Rectal smooth muscle tissue (tissue), 1 donor: ENCODE results near the gene ZNF236.
"Not testable (repeated sequence)": the region's sequence is repeated elsewhere in the genome, so short reads cannot be mapped to it uniquely, and the experiment has no call there.

Source experiments
- H3K27ac ChIP-seq: one replicate; pipeline ENCODE4 v1.7.0; 2013; ENCODE audit warnings: low read depth, low read length, inconsistent platforms
- H3K27me3 ChIP-seq: one replicate; pipeline ENCODE4 v1.7.0; 2013; ENCODE audit warnings: low read length; ENCODE audit not compliant: control insufficient read depth, insufficient read depth
- H3K36me3 ChIP-seq: one replicate; pipeline ENCODE4 v1.7.0; 2013; ENCODE audit warnings: low read length; ENCODE audit not compliant: control insufficient read depth, insufficient read depth
- H3K4me1 ChIP-seq: one replicate; pipeline ENCODE4 v1.7.0; 2013; ENCODE audit warnings: low read length; ENCODE audit not compliant: control insufficient read depth, insufficient read depth
- H3K4me3 ChIP-seq: one replicate; pipeline ENCODE4 v1.7.0; 2013; ENCODE audit warnings: low read length
- H3K9ac ChIP-seq: one replicate; pipeline ENCODE4 v1.7.0; 2013; ENCODE audit warnings: low read length

Gene ZNF236

GRCh38 chr18:77017355-77017754, 195.0 kb downstream of the ZNF236 start:
- no peak overlapping the region for H3K9ac ChIP-seq
- no peaks in the 10 kb centered on the region for H3K36me3 ChIP-seq
- no peaks in the 10 kb centered on the region for H3K4me1 ChIP-seq
- no peaks in the 10 kb centered on the region for H3K27me3 ChIP-seq
- no peak overlapping the region for H3K27ac ChIP-seq
- H3K4me3 ChIP-seq: no peak overlapping the region

DNA sequence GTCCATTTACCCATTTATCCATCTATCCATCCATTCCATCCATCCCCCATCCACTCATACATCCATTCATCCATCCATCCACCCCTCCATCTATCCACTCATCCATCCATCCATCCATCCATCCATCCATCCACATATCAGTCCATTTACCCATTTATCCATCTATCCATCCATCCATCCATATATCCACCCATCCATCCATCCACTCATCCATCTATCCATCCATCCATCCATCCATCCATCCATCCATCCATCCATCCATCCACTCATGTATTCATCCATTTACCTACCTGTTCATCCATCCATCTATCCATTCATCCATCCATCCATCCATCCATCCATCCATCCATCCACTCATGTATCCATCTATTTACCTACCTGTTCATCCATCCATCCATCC, 196.3 kb downstream of the ZNF236 start:
- H3K9ac ChIP-seq, H3K4me3 ChIP-seq, H3K36me3 ChIP-seq, H3K27ac ChIP-seq, H3K4me1 ChIP-seq, H3K27me3 ChIP-seq: not testable (repeated sequence)

- Histone ChIP-seq H3K36me3 (no peaks in the 10 kb centered on the region), H3K9ac (no peak overlapping the region), H3K4me3 (no peak overlapping the region), H3K27me3 (no peaks in the 10 kb centered on the region), H3K27ac (no peak overlapping the region), H3K4me1 (no peaks in the 10 kb centered on the region)
Observed at GRCh38 chr18:77019641-77020040, 197.3 kb downstream of the ZNF236 start.
